Cardiac septum (tissue), 1 donor: ENCODE measurements around the gene CD9. TPM values are rescaled to one million over a fixed set of nuclear protein-coding genes. Genes with fewer than 3 reads are reported as not detected.
A peak's percentile ranks its signal among the peaks of the same experiment; 100 is the strongest.
"Not testable (repeated sequence)": the region's sequence is repeated elsewhere in the genome, so short reads cannot be mapped to it uniquely, and the experiment has no call there.

Experiments
- DNase-seq: peaks from one replicate; pipeline ENCODE4 v3.0.0-alpha.2; 2020; ENCODE audit warnings: low spot score
- intact Hi-C: fragments of 100-400 bp; cut with DNase I; formaldehyde crosslinking; loops from one replicate; pipeline ENCODE4 v1.14.0; 2022
- long read RNA-seq: library from polyadenylated mRNA; unstranded; transcript quantifications from one replicate; pipeline ENCODE4 v2.0.0, GENCODE V29; 2021
- total RNA-seq: library from RNA; stranded (reverse); fragmentation: NEBNext Ultra II Directional; extraction: Animal tissue kit (Norgen Biotek cat#: 25700); gene quantifications from one replicate; pipeline ENCODE4 v1.2.1, GENCODE V29; 2021
- donor health status: DM: no; HTN: no; CAD: no.

CD9 gene
- 70.2 TPM for total RNA-seq
- long read RNA-seq, transcript CD9-201 (8 exons, 1,218 nt): major isoform, 83 of 94 reads
- long read RNA-seq, partial matches to known transcripts: 1 of 94 reads
- long read RNA-seq, other reads (novel, unspliced or antisense): 8 of 94 reads

DNA sequence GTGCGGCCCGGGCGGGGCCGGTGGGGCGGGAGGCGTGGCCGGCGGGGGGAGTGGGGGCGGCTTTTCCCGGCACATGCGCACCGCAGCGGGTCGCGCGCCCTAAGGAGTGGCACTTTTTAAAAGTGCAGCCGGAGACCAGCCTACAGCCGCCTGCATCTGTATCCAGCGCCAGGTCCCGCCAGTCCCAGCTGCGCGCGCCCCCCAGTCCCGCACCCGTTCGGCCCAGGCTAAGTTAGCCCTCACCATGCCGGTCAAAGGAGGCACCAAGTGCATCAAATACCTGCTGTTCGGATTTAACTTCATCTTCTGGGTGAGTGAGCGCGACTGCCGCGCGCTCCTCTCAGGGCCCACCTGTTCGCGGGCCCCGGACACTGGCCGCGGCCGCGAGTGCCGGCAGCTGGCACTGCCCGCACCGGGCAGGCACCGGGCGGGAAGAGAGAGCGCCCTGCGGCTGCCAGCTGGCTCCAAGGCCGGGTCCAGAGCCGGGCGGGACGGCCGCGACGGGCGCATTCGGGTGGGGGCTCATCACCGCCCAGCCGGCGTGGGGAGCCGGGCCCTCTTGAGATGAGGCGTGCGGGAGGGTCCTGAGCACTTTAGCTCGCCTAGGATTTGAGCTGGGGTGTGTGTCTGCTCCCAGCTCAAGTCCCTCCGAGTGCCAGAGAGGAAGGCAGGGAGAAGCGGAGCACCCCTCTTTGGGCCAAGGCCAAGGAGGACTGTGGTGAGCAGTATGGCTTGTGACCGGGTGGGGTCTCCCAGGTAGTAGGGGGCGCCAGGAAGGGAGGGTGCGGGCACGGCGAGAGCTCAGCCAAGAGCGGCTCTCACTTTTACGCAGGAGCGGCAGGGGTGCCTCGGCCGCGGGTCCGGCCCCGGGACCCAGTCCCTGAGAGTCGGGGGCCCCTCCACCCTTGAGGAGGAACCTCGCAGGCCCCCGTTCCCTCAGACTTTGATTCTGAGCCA is at the start of gene CD9:
CD9 (plus strand) TSS at position 145 of the 957 bp plus-strand sequence; CDS start at position 245, 100 bp downstream.
- no peak for DNase-seq
- intact Hi-C loops: no loop called here

- peak; percentile 85 for DNase-seq
- intact Hi-C loops: no loop called here
These were observed 45.3 kb upstream of the CD9 start for GRCh38 chr12:6154730-6155459.

- no peak for DNase-seq
- intact Hi-C loops: no loop called here
These were observed 42.7 kb upstream of the CD9 start for GRCh38 chr12:6157482-6157881.

DNA sequence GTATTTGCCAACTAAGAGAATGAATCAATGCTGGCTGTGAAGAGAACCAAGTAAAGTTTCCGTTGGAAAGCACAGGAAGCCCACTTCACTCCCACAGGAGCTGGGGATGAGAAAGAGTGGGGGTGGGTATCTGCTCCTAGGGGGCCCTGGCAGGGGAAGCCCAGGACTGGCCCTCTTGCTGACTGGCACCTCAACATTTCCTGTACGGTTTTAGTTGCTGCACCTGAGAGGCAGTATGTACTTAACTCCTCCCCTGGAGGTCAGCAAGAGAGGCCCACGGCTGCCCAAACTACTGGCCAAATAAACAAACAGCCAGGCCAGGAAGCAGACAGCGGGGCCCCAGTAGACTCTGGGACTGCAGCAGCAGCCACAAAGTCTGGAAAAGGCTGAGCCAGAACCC is 41.9 kb upstream of the CD9 start:
- no peak for DNase-seq
- intact Hi-C loops: no loop called here

DNA sequence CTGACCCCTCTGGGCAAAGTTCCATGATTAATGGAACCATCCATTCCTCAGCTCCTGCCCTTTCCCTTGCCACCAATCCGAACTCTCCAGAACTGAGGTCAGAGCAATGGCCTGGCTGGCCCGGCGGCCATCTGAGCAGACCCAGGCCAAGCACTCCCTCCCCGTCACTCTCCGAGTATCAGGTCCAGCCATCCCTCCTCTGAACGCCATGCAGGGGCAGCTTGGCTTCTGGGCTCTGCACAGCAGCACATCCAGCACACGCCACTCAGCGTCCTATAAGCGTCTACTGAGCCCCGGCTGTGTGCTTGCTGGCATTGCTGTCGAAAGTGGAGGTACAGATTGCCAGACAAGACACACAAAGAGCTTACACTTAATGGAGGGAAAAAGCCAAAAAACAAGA is 41.5 kb upstream of the CD9 start:
- no peak for DNase-seq
- intact Hi-C loops: no loop called here

GRCh38 chr12:6159166-6160011 is 40.8 kb upstream of the CD9 start:
- intact Hi-C loops, DNase-seq: not testable (repeated sequence)

GRCh38 chr12:6160049-6160649 is 40.1 kb upstream of the CD9 start:
- DNase-seq, intact Hi-C loops: not testable (repeated sequence)

DNA sequence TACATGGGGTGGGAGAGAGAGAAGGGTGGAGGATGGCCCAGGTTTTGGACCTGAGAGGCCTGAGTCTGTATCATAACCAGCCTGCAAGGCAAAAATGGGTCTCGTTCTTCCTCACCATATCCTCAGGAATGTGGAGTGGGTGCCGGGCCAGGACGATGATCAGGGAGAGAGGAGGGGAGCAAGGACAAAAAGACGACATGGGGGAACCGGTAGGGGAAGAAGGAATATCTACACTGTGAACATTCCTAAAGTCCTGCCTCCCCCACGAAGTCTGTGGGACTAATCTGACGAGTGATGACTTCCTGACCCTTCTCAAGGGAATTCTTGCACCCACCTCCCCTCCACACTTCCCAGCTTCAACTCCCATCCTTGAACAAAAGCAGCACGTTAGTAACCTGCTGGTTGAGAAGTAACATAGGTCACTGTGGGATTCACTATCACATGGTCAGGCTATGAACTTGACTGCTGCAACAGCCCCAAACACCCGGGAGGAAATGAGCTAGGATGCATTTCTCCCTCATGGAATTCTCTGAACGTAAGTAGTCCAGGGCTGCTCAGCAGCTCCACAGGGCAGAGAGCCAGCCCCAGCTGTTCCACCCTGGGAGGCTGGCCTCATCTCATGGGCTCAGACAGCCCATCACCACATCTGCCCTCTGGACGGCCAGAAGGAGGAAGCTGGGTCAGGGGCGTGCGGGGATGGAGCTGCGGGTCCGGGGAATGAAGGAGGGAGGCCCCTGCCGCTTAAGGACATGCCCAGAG is 38.9 kb upstream of the CD9 start:
- no peak for DNase-seq
- intact Hi-C loops: no loop called here

DNA sequence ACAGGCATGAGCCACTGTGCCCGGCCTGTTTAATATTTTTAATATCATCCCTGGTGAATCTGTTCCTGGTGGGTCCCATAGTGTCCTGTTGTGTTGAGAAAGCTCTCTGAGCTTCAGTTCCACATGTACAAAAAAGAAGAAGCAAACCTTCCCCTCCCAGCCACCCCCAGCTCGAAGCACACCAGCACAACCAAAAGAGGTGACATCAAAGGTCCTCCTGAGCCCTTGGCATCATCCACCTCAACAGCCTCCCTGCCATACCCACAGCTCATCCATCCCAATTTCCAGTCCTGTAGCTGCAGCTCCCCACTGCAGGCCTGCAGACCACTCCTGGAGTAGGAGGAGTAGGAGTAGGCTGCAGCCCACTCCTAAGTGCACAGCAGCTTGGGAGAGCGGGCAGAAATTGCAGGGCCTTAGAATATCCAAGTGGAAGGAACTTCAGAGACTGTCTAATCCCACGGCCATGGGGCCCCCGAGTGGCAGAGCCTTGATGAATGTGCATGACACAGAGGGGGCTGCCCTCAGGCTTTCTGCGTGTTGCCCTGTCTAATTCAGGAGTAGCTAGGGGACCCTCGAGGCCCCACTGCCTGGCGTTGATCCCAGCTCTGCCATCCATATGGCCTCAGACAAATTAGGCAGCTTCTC is 36.7 kb upstream of the CD9 start:
- intact Hi-C loops: no loop called here
- no peak for DNase-seq

- intact Hi-C loops: loop anchor here (5.0 kb wide), 1 partner anchor 83 kb away; no protein-coding TSS in a partner anchor
- no peak for DNase-seq
These were observed 34.8 kb upstream of the CD9 start for GRCh38 chr12:6165395-6165794.

- DNase-seq: no peak
- intact Hi-C loops: loop anchor here (5.0 kb wide), 1 partner anchor 85 kb away; no protein-coding TSS in a partner anchor
These were observed 33.4 kb upstream of the CD9 start for GRCh38 chr12:6166808-6167207.

GRCh38 chr12:6167327-6168280 is 32.6 kb upstream of the CD9 start:
- intact Hi-C loops: loop anchor here (5.0 kb wide), 1 partner anchor 85 kb away; no protein-coding TSS in a partner anchor
- peak; percentile 86 for DNase-seq

DNA sequence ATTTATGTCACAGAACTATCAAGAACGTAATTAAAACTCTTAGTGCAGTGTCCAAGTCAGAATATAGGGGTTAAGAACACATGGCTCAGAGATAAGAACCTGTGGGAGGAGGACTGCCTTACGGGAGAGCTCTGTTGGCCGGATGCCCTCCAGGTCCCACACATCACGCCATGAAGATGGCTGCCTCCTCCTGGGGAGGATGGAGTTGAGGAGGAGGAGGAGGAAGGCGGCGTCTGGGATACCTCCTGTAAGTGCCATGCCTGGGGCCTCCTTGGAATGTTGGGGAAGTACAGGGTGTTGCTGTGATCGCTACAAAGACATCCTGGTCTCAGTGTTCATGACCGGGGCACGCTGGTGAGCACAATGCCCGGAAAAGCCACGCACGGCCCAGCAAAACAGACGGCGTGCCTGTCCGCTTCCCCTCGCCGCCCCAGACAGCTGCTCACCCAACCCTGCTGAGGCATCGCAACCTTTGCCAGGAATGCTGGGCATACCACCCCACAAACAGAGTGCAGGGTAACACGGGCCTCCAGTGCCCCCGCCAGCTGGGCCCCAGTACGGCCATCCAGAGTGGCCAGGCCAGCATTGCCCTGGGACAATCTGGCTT is 28.7 kb upstream of the CD9 start:
- DNase-seq: peak; percentile 82
- intact Hi-C loops: no loop called here

- intact Hi-C loops: no loop called here
- no peak for DNase-seq
These were observed 28.1 kb upstream of the CD9 start for GRCh38 chr12:6172086-6172485.

GRCh38 chr12:6172862-6173261 is 27.3 kb upstream of the CD9 start:
- DNase-seq: no peak
- intact Hi-C loops: no loop called here

GRCh38 chr12:6177642-6178358 is 22.4 kb upstream of the CD9 start:
- DNase-seq: no peak
- intact Hi-C loops: no loop called here
